Body of pancreas (tissue), 4 donors: ENCODE measurements around the gene LSAMP. TPM values are rescaled to one million over a fixed set of nuclear protein-coding genes. Genes with fewer than 3 reads are reported as not detected.

Experiments
- ATAC-seq: fragments of 150-250 bp; one replicate; pipeline ENCODE4 v1.9.1; 2016
- DNase-seq, 4 donors: peaks; one replicate each; pipeline ENCODE4 v3.0.0-alpha.2; 2019
- H3K27ac ChIP-seq, 4 donors: fragments of 200-600 bp; sonication (generic); 1 replicate in 3 of 4; 2 replicates in 1 of 4; pipeline versions ENCODE4 v1.5.1 to v1.6.1; 2016 to 2019; ENCODE audit warnings: mild to moderate bottlenecking in 1 of 4, mixed read lengths in 1 of 4, moderate library complexity in 1 of 4
- H3K27me3 ChIP-seq, 2 donors: fragments of 200-600 bp; sonication (generic); one replicate each; pipeline ENCODE4 v1.6.0; 2016; ENCODE audit warnings: mild to moderate bottlenecking in 1 of 2
- H3K36me3 ChIP-seq, 2 donors: fragments of 200-600 bp; sonication (generic); replicated peaks in 1 of 2; 2 replicates each; pipeline ENCODE4 v1.5.1; 2016; ENCODE audit warnings: low read depth in 2 of 2; ENCODE audit not compliant: insufficient read depth in 1 of 2
- H3K4me1 ChIP-seq: fragments of 200-600 bp; sonication (generic); one replicate; pipeline ENCODE4 v1.6.0; 2016
- H3K4me3 ChIP-seq, 2 donors: fragments of 200-600 bp; sonication (generic); 1 replicate in 1 of 2; 2 replicates in 1 of 2; pipeline ENCODE4 v1.5.1; 2016 to 2019
- H3K9me3 ChIP-seq, 3 donors: fragments of 200-600 bp; sonication (generic); 1 replicate in 2 of 3; 2 replicates in 1 of 3; pipeline ENCODE4 v1.5.1; 2016
- POLR2A ChIP-seq, 3 donors: fragments of 450-650 bp; IDR thresholded peaks; one replicate each; pipeline ENCODE4 v1.6.1; 2016; ENCODE audit warnings: antibody characterized with exemption in 3 of 3, mild to moderate bottlenecking in 2 of 3
- WGBS, 2 donors: methylation state at CpG; one replicate each; pipeline ENCODE4 v1.1.5; 2017; 5-methylcytosine and 5-hydroxymethylcytosine counted together
- intact Hi-C: fragments of 100-400 bp; cut with DNase I; formaldehyde crosslinking; loops from one replicate; pipeline ENCODE4 v1.15.1; 2023
- total RNA-seq, 2 donors: library from RNA; depleted of rRNA; stranded (reverse); fragments of >200 nt; gene quantifications; one replicate each; pipeline ENCODE4 v1.1.0, GENCODE V29; 2016
- TF ChIP-seq, protein P1 (sequence below), 7 experiments: fragments of 450-650 bp in 4 of 7; fragments of 200-600 bp in 3 of 7; sonication (generic) in 3 of 7; IDR thresholded peaks; one replicate each; pipeline ENCODE4 v1.5.1; 2016 to 2019; ENCODE audit warnings: antibody characterized with exemption in 7 of 7

LSAMP gene
- total RNA-seq, 2 donors from 2014 or later, result 1.6 to 2.1 TPM

- Histone ChIP-seq H3K9me3 (no peaks in the 10 kb centered on the region), H3K27ac (no peak overlapping the region), H3K36me3 (no peaks in the 10 kb centered on the region), H3K4me1 (no peaks in the 10 kb centered on the region), H3K27me3 (no peaks in the 10 kb centered on the region), H3K4me3 (no peak overlapping the region)
- intact Hi-C loops, result no loop called here
- 40 to 47% methylated on average over 5 of the region's 5 CpGs for WGBS, 2 donors
- no peak for TF ChIP-seq POLR2A (IDR thresholded peaks at IDR 0.05)
- TF ChIP-seq, protein P1, sequence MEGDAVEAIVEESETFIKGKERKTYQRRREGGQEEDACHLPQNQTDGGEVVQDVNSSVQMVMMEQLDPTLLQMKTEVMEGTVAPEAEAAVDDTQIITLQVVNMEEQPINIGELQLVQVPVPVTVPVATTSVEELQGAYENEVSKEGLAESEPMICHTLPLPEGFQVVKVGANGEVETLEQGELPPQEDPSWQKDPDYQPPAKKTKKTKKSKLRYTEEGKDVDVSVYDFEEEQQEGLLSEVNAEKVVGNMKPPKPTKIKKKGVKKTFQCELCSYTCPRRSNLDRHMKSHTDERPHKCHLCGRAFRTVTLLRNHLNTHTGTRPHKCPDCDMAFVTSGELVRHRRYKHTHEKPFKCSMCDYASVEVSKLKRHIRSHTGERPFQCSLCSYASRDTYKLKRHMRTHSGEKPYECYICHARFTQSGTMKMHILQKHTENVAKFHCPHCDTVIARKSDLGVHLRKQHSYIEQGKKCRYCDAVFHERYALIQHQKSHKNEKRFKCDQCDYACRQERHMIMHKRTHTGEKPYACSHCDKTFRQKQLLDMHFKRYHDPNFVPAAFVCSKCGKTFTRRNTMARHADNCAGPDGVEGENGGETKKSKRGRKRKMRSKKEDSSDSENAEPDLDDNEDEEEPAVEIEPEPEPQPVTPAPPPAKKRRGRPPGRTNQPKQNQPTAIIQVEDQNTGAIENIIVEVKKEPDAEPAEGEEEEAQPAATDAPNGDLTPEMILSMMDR (IDR thresholded peaks at IDR 0.05), result no peak
- DNase-seq (no peak), ATAC-seq (no peak)
Observed at GRCh38 chr3:116129187-116129946, 315.9 kb downstream of the LSAMP start.

GRCh38 chr3:116127464-116127863, 317.8 kb downstream of the LSAMP start:
- H3K36me3 ChIP-seq, result no peaks in the 10 kb centered on the region

GRCh38 chr3:116124166-116124565, 321.1 kb downstream of the LSAMP start:
- no peaks in the 10 kb centered on the region for H3K36me3 ChIP-seq
- H3K9me3 ChIP-seq, result no peaks in the 10 kb centered on the region
- intact Hi-C loops, result no loop called here
- TF ChIP-seq, protein P1 (IDR thresholded peaks at IDR 0.05), result no peak
- no peak for TF ChIP-seq POLR2A (IDR thresholded peaks at IDR 0.05)
- no peak overlapping the region for H3K4me3 ChIP-seq
- ATAC-seq, result no peak
- no peak overlapping the region for H3K27ac ChIP-seq
- H3K4me1 ChIP-seq, result no peaks in the 10 kb centered on the region
- no peaks in the 10 kb centered on the region for H3K27me3 ChIP-seq
- DNase-seq, result no peak

More at GRCh38 chr3:116127464-116127863, 317.8 kb downstream of the LSAMP start:
- WGBS, 2 donors, result 62 to 68% methylated on average over 2 of the region's 2 CpGs
- Histone ChIP-seq H3K27ac (no peak overlapping the region), H3K27me3 (no peaks in the 10 kb centered on the region), H3K4me3 (no peak overlapping the region), H3K9me3 (no peaks in the 10 kb centered on the region), H3K4me1 (no peaks in the 10 kb centered on the region)
- DNase-seq (no peak), ATAC-seq (no peak)
- intact Hi-C loops, result no loop called here
- TF ChIP-seq, protein P1 (IDR thresholded peaks at IDR 0.05), result no peak
- TF ChIP-seq POLR2A (IDR thresholded peaks at IDR 0.05), result no peak

GRCh38 chr3:116118475-116119169, 326.7 kb downstream of the LSAMP start:
- H3K9me3 ChIP-seq, result no peaks in the 10 kb centered on the region
- no peaks in the 10 kb centered on the region for H3K27me3 ChIP-seq
- intact Hi-C loops, result no loop called here
- H3K4me1 ChIP-seq, result no peaks in the 10 kb centered on the region
- H3K27ac ChIP-seq, result no peak overlapping the region
- DNase-seq (no peak), ATAC-seq (no peak)
- H3K36me3 ChIP-seq, result no peaks in the 10 kb centered on the region
- TF ChIP-seq POLR2A (IDR thresholded peaks at IDR 0.05), result no peak
- TF ChIP-seq, protein P1 (IDR thresholded peaks at IDR 0.05), result no peak
- H3K4me3 ChIP-seq, result no peak overlapping the region
- 25 to 31% methylated on average over 3 of the region's 3 CpGs for WGBS, 2 donors
